T-cell (primary cell): ENCODE measurements around the gene NOL6. TPM values are rescaled to one million over a fixed set of nuclear protein-coding genes. Genes with fewer than 3 reads are reported as not detected.

Experiments
- ATAC-seq, 4 experiments: fragments of 200-7000 bp in 3 of 4; fragments of 150-1000 bp in 1 of 4; cut with Tn5 transposase; replicated peaks in 1 of 4; 1 replicate in 3 of 4; 2 replicates in 1 of 4; pipeline ENCODE4 v1.10.0; 2021; ENCODE audit warnings: moderate library complexity in 3 of 4, mild to moderate bottlenecking in 2 of 4, moderate number of reproducible peaks in 1 of 4
- CTCF ChIA-PET, 2 donors: fragments of 300-600 bp; sonication (Branson Sonifier 250); formaldehyde crosslinking; loops; one replicate each; lab custom pipeline; 2022; ENCODE audit warnings: antibody characterized with exemption in 2 of 2; lab: Charles Lee
- POLR2A ChIA-PET, 2 donors: fragments of 300-600 bp; sonication (Branson Sonifier 250); formaldehyde crosslinking; loops; one replicate each; lab custom pipeline; 2022; ENCODE audit warnings: antibody characterized with exemption in 2 of 2; lab: Charles Lee
- DNase-seq, 35 experiments: peaks; one replicate each; pipeline versions ENCODE4 v3.0.0 to v3.0.0-alpha.2; 2013 to 2023
- H3K27ac ChIP-seq: one replicate; pipeline ENCODE4 v1.5.1; 2013; ENCODE audit warnings: low read length
- H3K27me3 ChIP-seq, 2 experiments: replicated peaks in 1 of 2; 1 replicate in 1 of 2; 2 replicates in 1 of 2; pipeline versions ENCODE4 v1.6.1 to v1.7.0; 2013; ENCODE audit warnings: low read length in 1 of 2, mixed read lengths in 1 of 2; ENCODE audit not compliant: control insufficient read depth in 2 of 2, insufficient read depth in 2 of 2; ENCODE audit errors: extremely low read depth in 1 of 2
- H3K36me3 ChIP-seq, 2 donors: 1 replicate in 1 of 2; 2 replicates in 1 of 2; pipeline versions ENCODE4 v1.6.1 to v1.7.0; 2013; ENCODE audit warnings: low read length in 1 of 2; ENCODE audit not compliant: control insufficient read depth in 2 of 2, insufficient read depth in 1 of 2; ENCODE audit errors: extremely low read depth in 1 of 2
- H3K4me1 ChIP-seq, 2 experiments: 1 replicate in 1 of 2; 2 replicates in 1 of 2; pipeline versions ENCODE4 v1.6.1 to v1.7.0; 2013; ENCODE audit warnings: low read length in 2 of 2, mixed read lengths in 1 of 2; ENCODE audit not compliant: insufficient read depth in 2 of 2, control insufficient read depth in 1 of 2; ENCODE audit errors: extremely low read depth in 1 of 2
- H3K4me3 ChIP-seq, 2 donors: 1 replicate in 1 of 2; 2 replicates in 1 of 2; pipeline versions ENCODE4 v1.5.1 to v1.7.0; 2013; ENCODE audit warnings: mild to moderate bottlenecking in 2 of 2, low read length in 1 of 2, moderate library complexity in 1 of 2; ENCODE audit not compliant: control insufficient read depth in 1 of 2; ENCODE audit errors: extremely low read depth in 1 of 2
- H3K9me3 ChIP-seq: 2 replicates; pipeline ENCODE4 v1.7.0; 2013
- H3K27ac Mint-ChIP-seq, 2 donors: one replicate each; pipeline ENCODE4 v1.8.0; 2020 to 2021; ENCODE audit warnings: mild to moderate bottlenecking in 2 of 2, mixed read lengths in 2 of 2
- H3K27me3 Mint-ChIP-seq, 2 donors: one replicate each; pipeline ENCODE4 v1.8.0; 2021 to 2022; ENCODE audit warnings: mixed read lengths in 2 of 2
- H3K36me3 Mint-ChIP-seq: one replicate; pipeline ENCODE4 v1.8.0; 2021; ENCODE audit warnings: mixed read lengths
- H3K4me1 Mint-ChIP-seq, 3 donors: one replicate each; pipeline ENCODE4 v1.8.0; 2020 to 2022; ENCODE audit warnings: mixed read lengths in 3 of 3, mild to moderate bottlenecking in 1 of 3
- H3K4me3 Mint-ChIP-seq, 3 donors: one replicate each; pipeline ENCODE4 v1.8.0; 2020 to 2022; ENCODE audit warnings: mild to moderate bottlenecking in 3 of 3, mixed read lengths in 3 of 3, moderate library complexity in 3 of 3
- H3K9me3 Mint-ChIP-seq, 3 donors: one replicate each; pipeline ENCODE4 v1.8.0; 2020 to 2022; ENCODE audit warnings: mixed read lengths in 3 of 3
- WGBS: methylation state at CpG from one replicate; pipeline ENCODE4 v1.1.5; 2013; ENCODE audit warnings: missing lambda C conversion rate; ENCODE audit not compliant: insufficient coverage; 5-methylcytosine and 5-hydroxymethylcytosine counted together
- total RNA-seq, 35 experiments: library from RNA in 6 of 35; stranded (reverse) in 6 of 35; fragments of 120-200 nt in 1 of 35; gene quantifications; one replicate each; pipeline versions ENCODE4 v1.2.1 to v1.2.4 and lab custom pipeline; 2013 to 2026

NOL6 gene
- total RNA-seq, 5 donors from 2014 or later (not counting 1 experiment from before 2014, with no cell fraction given) = 35.1 to 57.6 (median 47.1) TPM

DNA sequence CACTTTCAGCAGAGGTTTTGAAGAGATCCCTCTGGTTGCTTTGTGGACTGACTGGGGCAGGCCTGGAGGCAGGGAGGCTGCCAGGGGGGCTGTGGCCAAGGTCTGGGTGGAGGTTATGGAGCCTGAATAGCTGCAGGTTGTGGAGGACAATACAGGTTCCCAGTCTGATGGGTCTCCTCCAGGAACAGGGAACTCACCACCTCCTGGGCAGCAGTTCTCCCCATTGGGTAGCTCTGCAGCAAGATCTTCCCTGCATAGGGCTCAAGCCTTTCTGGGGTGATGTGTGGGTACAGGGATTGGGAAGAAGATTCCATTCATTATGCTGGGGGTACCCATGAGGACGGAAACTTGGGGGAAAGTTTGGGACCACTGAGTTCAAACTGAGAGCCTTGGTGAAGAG is 33.1 kb downstream of the NOL6 start:
- no peak overlapping the region for H3K4me3 ChIP-seq
- 100% methylated on average over 1 of the region's 1 CpG for WGBS
- Mint-ChIP-seq H3K27ac (peak overlapping the region; percentile 23 to 53), H3K36me3 (peaks cover 26% of the 10 kb centered on the region), H3K4me3 (no peak overlapping the region), H3K4me1 (peaks cover 29 to 52% (median 38%) of the 10 kb centered on the region in 3 donors), H3K9me3 (no peaks in the 10 kb centered on the region), H3K27me3 (no peaks in the 10 kb centered on the region)
- DNase-seq (no peak), ATAC-seq (no peak)
- H3K27me3 ChIP-seq = no peaks in the 10 kb centered on the region
- peaks cover 7 to 31% of the 10 kb centered on the region in 2 experiments for H3K4me1 ChIP-seq
- peaks cover 22 to 39% of the 10 kb centered on the region in 2 donors for H3K36me3 ChIP-seq
- no peaks in the 10 kb centered on the region for H3K9me3 ChIP-seq
- CTCF ChIA-PET = no interaction called here
- H3K27ac ChIP-seq = no peak overlapping the region
- POLR2A ChIA-PET = no interaction called here

GRCh38 chr9:33440204-33440603 is 33.5 kb downstream of the NOL6 start:
- Histone ChIP-seq H3K4me1 (peaks cover 3 to 27% of the 10 kb centered on the region in 2 experiments), H3K4me3 (no peak overlapping the region), H3K9me3 (no peaks in the 10 kb centered on the region), H3K36me3 (peaks cover 22 to 39% of the 10 kb centered on the region in 2 donors), H3K27me3 (no peaks in the 10 kb centered on the region), H3K27ac (no peak overlapping the region)
- Mint-ChIP-seq H3K27ac (peak overlapping the region; percentile 53 to 64), H3K9me3 (no peaks in the 10 kb centered on the region), H3K27me3 (no peaks in the 10 kb centered on the region), H3K4me1 (peaks cover 25 to 48% (median 34%) of the 10 kb centered on the region in 3 donors), H3K4me3 (no peak overlapping the region), H3K36me3 (peaks cover 26% of the 10 kb centered on the region)
- CTCF ChIA-PET = no interaction called here
- ATAC-seq (no peak), DNase-seq (no peak)
- POLR2A ChIA-PET = no interaction called here
- WGBS = 97% methylated on average over 4 of the region's 7 CpGs

- Mint-ChIP-seq H3K4me1 (peaks cover 20 to 43% (median 29%) of the 10 kb centered on the region in 3 donors), H3K4me3 (no peak overlapping the region), H3K27me3 (no peaks in the 10 kb centered on the region), H3K36me3 (peaks cover 26% of the 10 kb centered on the region), H3K9me3 (no peaks in the 10 kb centered on the region), H3K27ac (peak overlapping the region; percentile 55 to 64)
- DNase-seq (no peak), ATAC-seq (no peak)
- ChIA-PET POLR2A (no interaction called here), CTCF (no interaction called here)
- Histone ChIP-seq H3K27ac (no peak overlapping the region), H3K27me3 (no peaks in the 10 kb centered on the region), H3K4me1 (peaks cover 0 to 23% of the 10 kb centered on the region in 2 experiments), H3K4me3 (no peak overlapping the region), H3K36me3 (peaks cover 22 to 36% of the 10 kb centered on the region in 2 donors), H3K9me3 (no peaks in the 10 kb centered on the region)
- WGBS = 78% methylated on average over 3 of the region's 6 CpGs
Measured at GRCh38 chr9:33439731-33440130, 34.0 kb downstream of the NOL6 start.

- CTCF ChIA-PET = no interaction called here
- DNase-seq (no peak), ATAC-seq (no peak)
- 95% methylated on average over 4 of the region's 7 CpGs for WGBS
- Mint-ChIP-seq H3K36me3 (peaks cover 23% of the 10 kb centered on the region), H3K9me3 (no peaks in the 10 kb centered on the region), H3K27me3 (no peaks in the 10 kb centered on the region), H3K4me3 (no peak overlapping the region), H3K4me1 (peaks cover 14 to 39% (median 24%) of the 10 kb centered on the region in 3 donors), H3K27ac (no peak overlapping the region)
- POLR2A ChIA-PET = no interaction called here
- no peak overlapping the region for H3K4me3 ChIP-seq
- peaks cover 0 to 16% of the 10 kb centered on the region in 2 experiments for H3K4me1 ChIP-seq
- peaks cover 22 to 34% of the 10 kb centered on the region in 2 donors for H3K36me3 ChIP-seq
- H3K9me3 ChIP-seq = no peaks in the 10 kb centered on the region
- H3K27ac ChIP-seq = no peak overlapping the region
- no peaks in the 10 kb centered on the region for H3K27me3 ChIP-seq
Measured at GRCh38 chr9:33438926-33439680, 34.6 kb downstream of the NOL6 start.

GRCh38 chr9:33437898-33438297 is 35.8 kb downstream of the NOL6 start:
- WGBS = 100% methylated on average over 1 of the region's 1 CpG
- no peak overlapping the region for H3K4me3 Mint-ChIP-seq
- ChIA-PET CTCF (interaction anchor here (0.8 to 1.4 kb wide), 2 partner anchors 18 to 151 kb away, joined by 3 to 5 read pairs; no protein-coding TSS in a partner anchor), POLR2A (interaction anchor here in 1 of 2 donors (0.7 kb wide), 1 partner anchor 88 kb away, joined by 4 read pairs; no protein-coding TSS in a partner anchor)
- DNase-seq = no peak
- Histone ChIP-seq H3K27ac (no peak overlapping the region), H3K9me3 (no peaks in the 10 kb centered on the region), H3K36me3 (peaks cover 17 to 22% of the 10 kb centered on the region in 2 donors), H3K4me1 (peaks cover 0 to 4% of the 10 kb centered on the region in 2 experiments), H3K4me3 (no peak overlapping the region), H3K27me3 (no peaks in the 10 kb centered on the region)
- H3K9me3 Mint-ChIP-seq = no peaks in the 10 kb centered on the region
- peak overlapping the region; percentile 36 to 76 for H3K27ac Mint-ChIP-seq
- no peaks in the 10 kb centered on the region for H3K27me3 Mint-ChIP-seq
- H3K36me3 Mint-ChIP-seq = peaks cover 23% of the 10 kb centered on the region
- ATAC-seq = no peak
- peaks cover 9 to 31% (median 15%) of the 10 kb centered on the region in 3 donors for H3K4me1 Mint-ChIP-seq

GRCh38 chr9:33437205-33437604 is 36.5 kb downstream of the NOL6 start:
- DNase-seq (no peak), ATAC-seq (no peak)
- Mint-ChIP-seq H3K27ac (peak overlapping the region in 1 of 2 donors; percentile 55), H3K4me1 (peaks cover 9 to 28% (median 12%) of the 10 kb centered on the region in 3 donors), H3K9me3 (no peaks in the 10 kb centered on the region), H3K36me3 (peaks cover 20% of the 10 kb centered on the region), H3K27me3 (no peaks in the 10 kb centered on the region), H3K4me3 (no peak overlapping the region)
- no peaks in the 10 kb centered on the region for H3K9me3 ChIP-seq
- peaks cover 13 to 16% of the 10 kb centered on the region in 2 donors for H3K36me3 ChIP-seq
- no peaks in the 10 kb centered on the region for H3K27me3 ChIP-seq
- no peak overlapping the region for H3K27ac ChIP-seq
- CTCF ChIA-PET = interaction anchor here (0.5 to 1.4 kb wide), 3 partner anchors 17 to 444 kb away, joined by 3 to 5 read pairs (median 3); no protein-coding TSS in a partner anchor
- no CpG with 5 or more reads among the region's 2 CpGs for WGBS
- POLR2A ChIA-PET = interaction anchor here in 1 of 2 donors (0.6 kb wide), 1 partner anchor 47 kb away, joined by 4 read pairs; no protein-coding TSS in a partner anchor
- no peak overlapping the region for H3K4me3 ChIP-seq
- no peaks in the 10 kb centered on the region for H3K4me1 ChIP-seq
